Measurements from ENCODE around the gene SUPT3H. TPM values are rescaled to one million over a fixed set of nuclear protein-coding genes. Genes with fewer than 3 reads are reported as not detected.

The SUPT3H gene
- total and polyA plus RNA-seq, 7 donors = 1.7 to 4.3 (median 2.8) TPM

GRCh38 chr6:44800784-44801592 lies 576.7 kb downstream of the SUPT3H start:
- WGBS, 3 donors = 49 to 57% (median 51%) methylated on average over 8 of the region's 8 CpGs
- Histone ChIP-seq H3K27me3 (ENCODE audit: insufficient read depth in 3 of 3, low read length in 2 of 3) (peaks cover 0 to 2% (median 0%) of the 10 kb centered on the region in 3 donors), H3K4me1 (peaks cover 12% of the 10 kb centered on the region), H3K4me3 (no peak overlapping the region), H3K36me3 (ENCODE audit: insufficient read depth in 1 of 2, low read depth in 1 of 2) (no peaks in the 10 kb centered on the region), H3K9me3 (no peaks in the 10 kb centered on the region), H3K27ac (no peak overlapping the region)
- DNase-seq (no peak), ATAC-seq (peak in 1 of 4 donors; percentile 42)
- intact Hi-C loops (cut with DNase I) = no loop called here
- TF ChIP-seq CTCF (IDR thresholded peaks at IDR 0.05) = no peak

- Histone ChIP-seq H3K36me3 (ENCODE audit: insufficient read depth in 1 of 2, low read depth in 1 of 2) (no peaks in the 10 kb centered on the region), H3K4me3 (no peak overlapping the region), H3K27me3 (ENCODE audit: insufficient read depth in 3 of 3, low read length in 2 of 3) (peaks cover 0 to 2% (median 0%) of the 10 kb centered on the region in 3 donors), H3K4me1 (peaks cover 12% of the 10 kb centered on the region), H3K27ac (no peak overlapping the region), H3K9me3 (no peaks in the 10 kb centered on the region)
- no peak for TF ChIP-seq CTCF (IDR thresholded peaks at IDR 0.05)
- intact Hi-C loops (cut with DNase I) = no loop called here
- DNase-seq = no peak
- 5 to 10% (median 7%) methylated on average over 8 of the region's 8 CpGs for WGBS, 3 donors
- ATAC-seq = peak in 2 of 4 donors; percentile 46 to 69
Observed at GRCh38 chr6:44800171-44800783, 577.5 kb downstream of the SUPT3H start.

- no peak for TF ChIP-seq CTCF (IDR thresholded peaks at IDR 0.05)
- H3K4me1 ChIP-seq = peaks cover 12% of the 10 kb centered on the region
- no peak overlapping the region for H3K4me3 ChIP-seq
- DNase-seq (no peak), ATAC-seq (no peak)
- WGBS, 3 donors = 87 to 93% (median 90%) methylated on average over 3 of the region's 3 CpGs
- no peaks in the 10 kb centered on the region for H3K9me3 ChIP-seq
- intact Hi-C loops (cut with DNase I) = no loop called here
- H3K27ac ChIP-seq = no peak overlapping the region
- peaks cover 0 to 2% (median 0%) of the 10 kb centered on the region in 3 donors for H3K27me3 ChIP-seq (ENCODE audit: insufficient read depth in 3 of 3, low read length in 2 of 3)
- H3K36me3 ChIP-seq (ENCODE audit: insufficient read depth in 1 of 2, low read depth in 1 of 2) = no peaks in the 10 kb centered on the region
Observed at GRCh38 chr6:44797746-44798145, 580.0 kb downstream of the SUPT3H start.

- ATAC-seq = no peak
Observed at GRCh38 chr6:44795326-44795725, 582.4 kb downstream of the SUPT3H start.

More at GRCh38 chr6:44795326-44795725, 582.4 kb downstream of the SUPT3H start:
- H3K9me3 ChIP-seq = no peaks in the 10 kb centered on the region
- no peak for DNase-seq
- WGBS, 3 donors = 89 to 92% (median 91%) methylated on average over 7 of the region's 7 CpGs
- intact Hi-C loops (cut with DNase I) = no loop called here
- no peak overlapping the region for H3K27ac ChIP-seq
- H3K27me3 ChIP-seq (ENCODE audit: insufficient read depth in 3 of 3, low read length in 2 of 3) = peaks cover 0 to 7% (median 2%) of the 10 kb centered on the region in 3 donors
- H3K36me3 ChIP-seq (ENCODE audit: insufficient read depth in 1 of 2, low read depth in 1 of 2) = no peaks in the 10 kb centered on the region
- H3K4me3 ChIP-seq = no peak overlapping the region
- no peak for TF ChIP-seq CTCF (IDR thresholded peaks at IDR 0.05)
- peaks cover 7% of the 10 kb centered on the region for H3K4me1 ChIP-seq

Measured in psoas muscle (tissue), 8 donors.